HG02759 (cell line): ENCODE results near the gene AXL.
"Not testable (repeated sequence)": the region's sequence is repeated elsewhere in the genome, so short reads cannot be mapped to it uniquely, and the experiment has no call there.

Experiments used
- ATAC-seq: cut with Tn5 transposase; IDR thresholded peaks from one replicate; pipeline ENCODE4 v1.9.1; 2021; ENCODE audit warnings: mild to moderate bottlenecking, moderate library complexity; ENCODE audit not compliant: unreplicated experiment

The AXL gene

DNA sequence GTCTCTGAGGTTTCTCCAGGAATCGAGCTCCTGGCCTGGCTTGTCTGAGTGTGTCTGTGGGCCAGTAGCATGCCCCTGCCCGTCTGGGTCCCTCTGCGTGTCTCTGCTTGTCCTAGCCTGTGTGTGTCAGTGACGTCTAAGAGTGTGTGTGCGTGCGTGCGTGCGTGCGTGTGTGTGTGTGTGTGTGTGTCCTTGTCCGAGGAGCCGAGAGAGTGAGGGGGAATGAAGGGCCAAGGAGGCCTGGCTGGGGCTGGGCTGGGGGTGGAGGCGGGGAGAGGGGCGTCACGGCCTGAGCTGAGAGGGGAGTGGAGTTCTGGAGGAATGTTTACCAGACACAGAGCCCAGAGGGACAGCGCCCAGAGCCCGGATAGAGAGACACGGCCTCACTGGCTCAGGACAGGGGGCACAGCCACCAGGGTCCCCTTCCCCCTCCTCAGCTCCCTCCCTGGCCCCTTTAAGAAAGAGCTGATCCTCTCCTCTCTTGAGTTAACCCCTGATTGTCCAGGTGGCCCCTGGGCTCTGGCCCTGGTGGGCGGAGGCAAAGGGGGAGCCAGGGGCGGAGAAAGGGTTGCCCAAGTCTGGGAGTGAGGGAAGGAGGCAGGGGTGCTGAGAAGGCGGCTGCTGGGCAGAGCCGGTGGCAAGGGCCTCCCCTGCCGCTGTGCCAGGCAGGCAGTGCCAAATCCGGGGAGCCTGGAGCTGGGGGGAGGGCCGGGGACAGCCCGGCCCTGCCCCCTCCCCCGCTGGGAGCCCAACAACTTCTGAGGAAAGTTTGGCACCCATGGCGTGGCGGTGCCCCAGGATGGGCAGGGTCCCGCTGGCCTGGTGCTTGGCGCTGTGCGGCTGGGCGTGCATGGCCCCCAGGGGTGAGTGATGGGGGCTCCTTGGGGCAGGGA, at the start of gene AXL:
Gene AXL, plus strand, starts transcription at position 609 of the 893 bp plus-strand sequence. Its CDS starts 170 bp downstream, at position 779.
- no peak for ATAC-seq

DNA sequence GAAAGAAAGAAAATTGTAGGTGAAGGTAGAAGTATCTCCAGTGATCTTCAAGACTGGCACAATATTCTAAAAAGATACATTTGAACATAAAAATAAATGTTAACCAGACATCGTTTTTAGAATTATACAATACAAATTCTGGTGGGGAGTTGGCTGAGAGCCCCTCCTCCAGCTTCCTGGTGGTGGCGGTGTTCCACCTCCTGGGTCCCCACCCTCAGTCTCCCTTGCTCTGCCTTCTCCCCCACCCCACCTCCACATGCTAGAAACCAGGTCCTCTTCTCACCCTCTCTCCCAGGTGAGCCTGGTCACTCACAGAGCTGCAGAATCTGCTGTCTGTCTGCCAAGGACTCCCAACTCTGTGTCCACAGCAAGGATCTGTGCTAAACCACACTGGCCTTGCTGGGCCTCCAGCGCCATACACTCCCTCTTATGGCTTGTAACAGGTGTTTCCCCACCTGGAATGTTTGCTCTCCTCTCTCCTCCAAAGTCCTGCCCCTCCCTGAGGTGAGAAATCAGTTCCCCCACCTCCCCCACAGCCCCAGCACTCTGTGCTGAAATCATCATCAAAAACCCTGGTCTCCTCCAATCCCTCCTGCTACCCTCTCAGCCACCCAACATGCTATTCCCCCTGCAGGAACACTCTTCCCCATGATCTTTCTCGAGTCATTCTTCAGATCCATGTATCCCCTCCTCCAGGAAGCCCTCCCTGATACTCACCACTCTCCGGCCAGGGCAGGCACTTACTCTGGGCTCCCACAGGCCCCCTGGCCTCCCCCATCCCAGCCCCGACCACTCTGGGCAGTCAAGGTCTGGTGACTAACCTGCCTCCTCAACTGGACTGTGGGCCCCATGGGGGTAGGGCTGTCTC, 46.5 kb upstream of the AXL start:
- ATAC-seq, result no peak

GRCh38 chr19:41174297-41174928, 44.6 kb upstream of the AXL start:
- no peak for ATAC-seq

DNA sequence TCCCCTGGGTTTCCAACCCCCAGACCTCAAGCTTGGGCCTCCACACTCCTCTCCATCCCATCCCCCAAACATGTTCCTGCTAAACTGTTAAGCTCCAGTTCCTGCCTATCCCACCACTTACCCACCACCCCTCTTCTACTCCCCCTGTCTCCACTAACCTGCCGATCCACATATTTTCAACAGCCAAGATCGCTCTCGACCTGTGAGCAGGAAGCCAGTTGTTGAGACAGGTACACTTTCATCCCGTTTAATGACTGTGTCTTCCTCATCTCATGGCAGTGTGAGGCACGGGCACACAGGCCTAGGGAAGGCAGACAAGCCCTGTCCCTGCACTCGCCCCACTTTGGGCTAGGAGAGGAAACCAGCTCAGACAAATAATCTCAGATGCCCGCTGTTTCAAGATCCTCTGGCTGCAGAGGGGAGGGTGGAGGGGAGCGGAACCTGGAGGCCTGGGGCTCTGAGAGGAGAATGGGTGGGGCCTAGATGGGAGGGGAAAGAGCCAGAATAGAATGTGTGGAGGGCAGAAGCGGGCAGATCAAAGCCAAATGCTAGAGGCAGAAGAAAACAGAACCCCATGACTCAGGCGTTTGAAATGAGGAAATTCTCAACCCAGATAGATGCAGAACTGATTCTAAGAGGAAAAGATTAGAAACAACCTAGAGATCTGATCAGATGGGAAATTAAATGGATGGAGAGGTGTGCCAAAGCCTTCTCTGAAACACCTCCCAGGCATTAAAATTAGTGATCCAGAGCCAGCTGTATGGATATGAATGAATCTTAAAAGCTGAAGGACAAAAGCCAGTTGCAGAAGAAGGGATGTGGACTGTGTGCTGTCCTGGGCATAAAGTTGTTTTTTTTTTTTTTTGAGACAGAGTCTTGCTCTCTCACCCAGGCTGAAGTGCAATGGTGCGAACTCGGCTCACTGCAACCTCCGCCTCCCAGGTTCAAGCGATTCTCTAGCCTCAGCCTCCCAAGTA, 42.9 kb upstream of the AXL start:
- no peak for ATAC-seq

DNA sequence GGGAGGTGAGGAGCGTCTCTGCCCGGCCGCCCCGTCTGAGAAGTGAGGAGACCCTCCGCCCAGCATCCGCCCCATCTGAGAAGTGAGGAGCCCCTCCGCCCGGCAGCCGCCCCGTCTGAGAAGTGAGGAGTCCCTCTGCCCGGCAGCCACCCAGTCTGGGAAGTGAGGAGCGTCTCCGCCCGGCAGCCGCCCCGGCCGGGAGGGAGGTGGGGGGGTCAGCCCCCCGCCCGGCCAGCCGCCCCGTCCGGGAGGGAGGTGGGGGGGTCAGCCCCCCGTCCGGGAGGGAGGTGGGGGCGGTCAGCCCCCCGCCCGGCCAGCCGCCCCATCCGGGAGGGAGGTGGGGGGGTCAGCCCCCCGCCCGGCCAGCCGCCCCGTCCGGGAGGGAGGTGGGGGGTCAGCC, 38.9 kb upstream of the AXL start:
- ATAC-seq, result not testable (repeated sequence)

DNA sequence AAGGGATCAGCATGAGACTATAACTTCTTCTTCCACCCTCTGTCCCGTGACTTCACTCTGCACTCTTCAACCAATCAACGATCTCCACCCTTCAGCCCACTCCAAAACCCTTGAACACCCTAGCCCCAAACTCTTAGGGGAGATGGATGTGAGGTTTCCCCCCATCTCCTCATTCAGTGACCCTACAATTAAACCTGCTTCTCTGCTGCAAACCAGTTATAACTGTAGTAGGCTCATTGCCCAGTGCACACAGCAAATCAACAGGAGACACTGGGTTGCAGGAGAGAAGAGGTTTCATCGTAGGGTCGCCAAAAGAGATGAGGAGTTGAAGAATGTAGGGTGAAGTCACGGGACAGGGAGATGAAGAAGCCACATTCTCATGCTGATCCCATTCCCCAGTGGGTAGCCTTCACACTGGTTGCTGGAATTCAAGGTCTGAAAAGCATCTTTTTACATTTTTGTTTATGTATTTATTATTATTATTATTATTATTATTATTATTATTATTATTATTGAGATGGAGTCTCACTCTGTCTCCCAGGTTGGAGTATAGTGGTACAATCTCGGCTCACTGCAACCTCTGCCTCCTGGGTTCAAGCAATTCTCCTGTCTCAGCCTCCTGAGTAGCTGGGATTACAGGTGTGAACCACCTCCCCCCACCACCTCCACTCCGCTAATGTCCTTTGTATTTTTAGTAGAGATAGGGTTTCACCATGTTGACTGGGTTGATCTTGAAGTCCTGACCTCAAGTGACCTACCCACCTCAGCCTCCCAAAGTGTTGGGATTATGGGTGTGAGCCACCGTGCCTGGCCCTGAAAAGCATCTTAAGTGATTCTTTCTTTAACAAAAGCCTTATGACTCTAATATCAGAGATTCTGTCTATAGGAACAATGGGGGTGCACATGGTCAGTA, 31.8 kb upstream of the AXL start:
- no peak for ATAC-seq

GRCh38 chr19:41187884-41188279, 31.1 kb upstream of the AXL start:
- no peak for ATAC-seq

DNA sequence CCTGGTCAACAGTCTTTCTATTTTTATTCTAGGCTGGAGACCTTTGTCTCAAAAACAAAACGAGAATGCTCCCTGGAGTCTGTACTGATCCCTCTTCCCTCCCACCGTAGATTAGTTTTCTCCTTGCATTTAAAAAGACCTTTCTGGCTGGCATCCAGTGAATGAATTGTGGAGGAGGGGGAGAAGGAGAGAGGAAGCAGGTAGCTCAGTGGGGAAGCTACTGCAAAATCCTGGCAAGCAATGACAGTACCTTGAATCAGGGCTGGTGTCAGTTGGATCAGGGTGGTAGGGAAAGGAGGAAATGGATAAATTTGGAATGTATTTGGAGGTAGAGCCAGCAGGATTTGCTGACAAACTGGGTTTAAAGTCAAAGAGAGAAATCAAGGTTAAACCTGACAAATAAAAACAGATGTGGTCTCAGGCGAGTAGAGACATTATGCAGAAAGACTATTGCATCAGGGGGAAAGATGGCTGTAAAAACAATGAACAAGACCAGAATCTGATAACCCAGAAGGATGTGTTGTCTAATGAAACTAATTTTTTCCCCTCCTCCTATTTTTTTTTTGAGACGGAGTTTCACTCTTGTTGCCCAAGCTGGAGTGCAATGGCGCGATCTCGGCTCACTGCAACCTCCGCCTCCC, 29.5 kb upstream of the AXL start:
- ATAC-seq, result no peak

DNA sequence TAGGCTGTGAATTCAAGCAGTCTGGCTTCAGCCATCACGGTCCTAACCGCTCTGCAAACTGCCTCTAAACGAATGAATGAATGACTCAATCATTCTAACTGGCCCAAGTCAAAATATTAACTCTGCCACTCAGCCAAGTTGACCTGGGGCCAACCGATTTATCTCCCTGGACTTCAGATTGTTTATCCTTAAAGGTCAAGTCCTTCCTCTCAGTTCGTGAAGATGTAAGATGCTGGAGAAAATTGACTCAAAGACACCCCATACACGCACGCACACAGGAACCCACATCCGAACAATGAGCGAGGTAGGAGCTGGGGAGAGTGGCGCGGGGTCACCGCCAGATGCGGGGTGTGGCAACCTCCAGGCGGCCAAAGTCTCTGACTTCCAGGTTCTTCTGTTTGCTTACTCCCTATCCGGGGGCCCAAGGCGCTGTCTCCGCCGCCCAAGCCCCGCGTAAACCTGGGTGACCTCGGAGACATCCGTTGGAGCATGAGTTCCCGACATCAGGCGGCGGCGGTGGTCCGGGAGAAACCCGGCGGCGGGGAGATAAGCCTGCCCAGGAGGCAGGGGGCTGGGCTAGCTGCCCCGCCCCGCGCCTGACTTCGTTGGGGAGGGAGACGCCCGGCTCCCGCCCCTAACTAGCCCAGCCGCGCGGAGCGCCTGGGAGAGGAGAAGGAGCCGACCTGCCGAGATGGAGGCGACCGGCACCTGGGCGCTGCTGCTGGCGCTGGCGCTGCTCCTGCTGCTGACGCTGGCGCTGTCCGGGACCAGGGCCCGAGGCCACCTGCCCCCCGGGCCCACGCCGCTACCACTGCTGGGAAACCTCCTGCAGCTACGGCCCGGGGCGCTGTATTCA, 26.2 kb upstream of the AXL start, which contains the start of gene CYP2S1:
Gene CYP2S1, plus strand, starts transcription at position 646 of the 856 bp plus-strand sequence. Its CDS starts 46 bp downstream, at position 692.
- ATAC-seq, result no peak

DNA sequence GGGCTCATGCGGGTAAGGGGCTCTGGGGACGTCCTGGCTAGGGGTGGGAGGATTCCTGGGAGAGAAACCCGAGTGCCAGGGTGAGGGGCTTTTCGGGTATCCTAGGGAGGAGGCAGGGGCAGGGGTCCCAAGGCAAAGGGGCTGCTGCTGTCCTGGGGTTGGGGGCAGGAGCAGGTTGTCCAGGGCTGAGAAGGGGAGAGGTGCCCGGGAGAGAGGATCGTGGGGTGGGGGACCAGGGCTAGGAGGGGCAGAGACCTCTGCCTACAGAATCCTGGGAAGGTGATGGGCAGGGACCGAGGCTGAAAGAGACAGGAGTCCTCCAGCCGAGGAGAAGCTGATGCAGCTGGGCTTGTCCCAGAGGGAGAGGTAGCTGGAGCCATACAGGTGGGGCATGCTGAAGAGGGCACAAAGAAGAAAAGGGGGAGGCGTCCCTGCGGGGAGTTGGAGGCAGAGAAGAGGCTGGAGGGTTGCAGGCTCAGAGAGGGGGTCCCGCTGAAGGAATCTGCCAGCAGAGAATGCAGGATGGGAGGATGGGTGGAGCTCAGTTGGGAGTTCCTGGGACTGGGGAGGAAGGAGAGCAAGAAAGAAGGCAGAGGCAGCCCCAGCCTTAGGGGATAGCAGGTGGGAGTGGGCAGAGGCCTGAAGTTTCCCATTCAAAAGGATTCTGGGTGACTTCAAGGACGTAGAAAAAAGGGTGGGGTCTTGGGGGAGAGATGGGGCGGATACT, 25.4 kb upstream of the AXL start:
- no peak for ATAC-seq

DNA sequence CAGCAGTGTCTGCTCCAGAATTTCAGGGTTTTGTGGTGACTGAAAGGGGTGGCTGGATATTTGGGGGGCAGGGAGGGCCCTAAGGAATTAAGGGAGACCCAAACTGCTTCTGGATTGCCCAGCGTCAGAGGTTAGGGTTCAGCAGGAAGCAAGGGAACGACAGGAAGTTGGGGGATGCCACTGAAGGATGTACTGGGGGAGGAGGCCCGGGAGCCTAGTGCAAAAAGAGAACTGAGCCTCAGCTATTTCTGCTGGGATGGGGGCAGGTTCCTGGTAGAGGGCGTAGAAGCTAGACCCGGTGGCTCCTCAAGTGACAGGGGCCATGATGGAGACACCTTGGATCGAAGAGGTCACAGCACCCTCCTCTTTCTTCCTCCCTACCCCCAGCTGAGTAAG, 24.9 kb upstream of the AXL start:
- ATAC-seq, result no peak

DNA sequence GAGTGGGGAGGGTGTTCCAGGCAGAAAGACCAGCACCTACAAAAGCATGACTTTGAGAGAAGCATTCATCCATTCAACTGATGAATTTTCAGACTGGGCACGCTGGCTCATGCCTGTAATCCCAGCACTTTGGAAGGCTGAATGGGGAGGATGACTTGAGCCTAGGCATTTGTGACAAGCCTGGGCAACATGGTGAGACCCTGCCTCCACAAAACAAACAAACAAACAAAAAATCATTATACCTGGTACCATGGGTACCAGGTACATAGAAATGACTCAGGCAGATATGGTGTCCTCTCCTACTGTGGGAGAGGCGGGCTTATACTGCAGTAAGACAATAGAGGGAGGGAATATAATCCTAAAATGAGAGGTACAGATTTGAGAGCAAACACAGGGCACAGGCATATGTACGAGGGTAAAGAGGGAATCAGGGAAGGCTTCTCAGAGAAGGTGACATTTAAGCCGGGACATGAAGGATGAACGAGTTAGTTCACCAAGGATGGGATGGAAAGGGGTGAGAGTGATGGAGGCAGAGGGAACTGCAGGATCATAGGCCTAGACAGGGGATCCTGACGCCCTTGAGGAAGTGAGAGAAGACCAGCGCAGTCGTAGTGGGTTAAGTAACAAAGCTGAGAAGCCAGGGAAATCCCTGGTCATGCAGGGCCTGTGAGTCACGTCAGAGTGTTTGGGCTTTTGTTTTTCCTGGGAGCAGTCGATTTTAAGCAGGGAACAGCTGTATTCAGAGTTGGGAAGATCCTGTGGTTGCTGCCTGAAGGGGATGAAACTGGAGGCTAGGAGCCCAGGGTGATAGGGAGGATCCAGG, 23.1 kb upstream of the AXL start:
- ATAC-seq, result no peak

GRCh38 chr19:41198559-41198958, 20.5 kb upstream of the AXL start:
- ATAC-seq, result no peak

DNA sequence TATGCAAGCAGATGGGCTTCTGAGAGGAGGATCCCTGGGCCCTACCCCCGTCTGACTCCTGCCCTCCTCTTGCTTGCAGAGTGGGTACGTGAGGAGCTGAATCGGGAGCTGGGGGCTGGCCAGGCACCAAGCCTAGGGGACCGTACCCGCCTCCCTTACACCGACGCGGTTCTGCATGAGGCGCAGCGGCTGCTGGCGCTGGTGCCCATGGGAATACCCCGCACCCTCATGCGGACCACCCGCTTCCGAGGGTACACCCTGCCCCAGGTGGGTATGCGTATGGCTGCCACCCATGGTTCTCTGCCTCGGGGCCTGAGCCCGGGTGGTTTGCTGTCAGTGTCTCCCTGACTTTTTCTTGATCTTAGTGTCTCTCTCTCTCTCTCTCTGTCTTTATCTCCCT, 15.7 kb upstream of the AXL start:
- no peak for ATAC-seq

GRCh38 chr19:41204338-41204737, 14.7 kb upstream of the AXL start:
- not testable (repeated sequence) for ATAC-seq

DNA sequence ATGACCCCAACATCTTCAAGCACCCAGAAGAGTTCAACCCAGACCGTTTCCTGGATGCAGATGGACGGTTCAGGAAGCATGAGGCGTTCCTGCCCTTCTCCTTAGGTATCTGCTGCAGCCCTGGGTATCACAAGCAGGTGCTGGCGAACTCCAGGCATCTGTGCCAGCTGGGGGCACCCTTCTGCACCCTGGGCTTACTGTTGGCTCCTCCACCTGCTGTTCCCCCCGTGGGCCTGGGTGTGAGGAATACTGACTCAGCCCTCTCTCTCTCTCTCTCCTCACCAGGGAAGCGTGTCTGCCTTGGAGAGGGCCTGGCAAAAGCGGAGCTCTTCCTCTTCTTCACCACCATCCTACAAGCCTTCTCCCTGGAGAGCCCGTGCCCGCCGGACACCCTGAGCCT, 13.0 kb upstream of the AXL start:
- no peak for ATAC-seq
